Ammon's horn (tissue), 1 donor: ENCODE results near the gene KISS1.
A peak's percentile ranks its signal among the peaks of the same experiment; 100 is the strongest.

Source experiments
- DNase-seq: peaks from one replicate; pipeline ENCODE4 v3.0.0-alpha.2; 2016; ENCODE audit warnings: low spot score

Gene KISS1

GRCh38 chr1:204218552-204218951 lies 22.3 kb upstream of the KISS1 start:
- DNase-seq, result no peak

GRCh38 chr1:204217648-204218000 lies 21.3 kb upstream of the KISS1 start:
- no peak for DNase-seq

- no peak for DNase-seq
Observed at GRCh38 chr1:204216880-204217647, 20.8 kb upstream of the KISS1 start.

GRCh38 chr1:204216236-204216635 lies 19.9 kb upstream of the KISS1 start:
- no peak for DNase-seq

GRCh38 chr1:204213668-204214662 lies 17.7 kb upstream of the KISS1 start, which contains the start of gene GOLT1A:
Gene GOLT1A, minus strand, starts transcription at chr1:204213988. Its CDS starts 82 bp downstream, at chr1:204213906.
- peak; percentile 87 for DNase-seq

- DNase-seq, result no peak
Observed at GRCh38 chr1:204212715-204213114, 16.4 kb upstream of the KISS1 start.

GRCh38 chr1:204211046-204211445 lies 14.8 kb upstream of the KISS1 start:
- DNase-seq, result no peak

- DNase-seq, result peak; percentile 48
Observed at GRCh38 chr1:204207136-204207616, 10.9 kb upstream of the KISS1 start.

GRCh38 chr1:204206121-204206520 lies 9.8 kb upstream of the KISS1 start:
- no peak for DNase-seq

- no peak for DNase-seq
Observed at GRCh38 chr1:204205486-204205885, 9.2 kb upstream of the KISS1 start.

GRCh38 chr1:204204944-204205343 lies 8.7 kb upstream of the KISS1 start:
- no peak for DNase-seq

GRCh38 chr1:204203206-204203767 lies 7.0 kb upstream of the KISS1 start:
- DNase-seq, result no peak

- no peak for DNase-seq
Observed at GRCh38 chr1:204202481-204202880, 6.2 kb upstream of the KISS1 start.

- DNase-seq, result no peak
Observed at GRCh38 chr1:204201348-204202040, 5.2 kb upstream of the KISS1 start.

- no peak for DNase-seq
Observed at GRCh38 chr1:204199579-204199978, 3.3 kb upstream of the KISS1 start.

- DNase-seq, result no peak
Observed at GRCh38 chr1:204198348-204199340, 2.4 kb upstream of the KISS1 start.

GRCh38 chr1:204197068-204197467 lies 777 bp upstream of the KISS1 start:
- DNase-seq, result no peak

GRCh38 chr1:204194771-204195170 lies 1.5 kb downstream of the KISS1 start:
- no peak for DNase-seq

- no peak for DNase-seq
Observed at GRCh38 chr1:204194080-204194479, 2.2 kb downstream of the KISS1 start.

GRCh38 chr1:204192589-204193352 lies 3.5 kb downstream of the KISS1 start:
- no peak for DNase-seq
